ENCODE results near the gene SKAP2.

SKAP2 gene

GRCh38 chr7:26663874-26664273, 200.5 kb downstream of the SKAP2 start:
- DNase-seq (ENCODE audit: low read depth), result no peak
- H3K4me3 ChIP-seq (ENCODE audit: control insufficient read depth, low read depth, low read length), result no peak overlapping the region
- no peak for TF ChIP-seq CTCF (IDR thresholded peaks at IDR 0.05; ENCODE audit: control insufficient read depth, insufficient read depth, low read depth, low read length, missing control alignments)

- DNase-seq (ENCODE audit: low read depth), result no peak
- TF ChIP-seq CTCF (IDR thresholded peaks at IDR 0.05; ENCODE audit: control insufficient read depth, insufficient read depth, low read depth, low read length, missing control alignments), result no peak
- no peak overlapping the region for H3K4me3 ChIP-seq (ENCODE audit: control insufficient read depth, low read depth, low read length)
Observed at GRCh38 chr7:26662646-26663045, 201.7 kb downstream of the SKAP2 start.

GRCh38 chr7:26659121-26659520, 205.3 kb downstream of the SKAP2 start:
- TF ChIP-seq CTCF (IDR thresholded peaks at IDR 0.05; ENCODE audit: control insufficient read depth, insufficient read depth, low read depth, low read length, missing control alignments), result no peak
- DNase-seq (ENCODE audit: low read depth), result no peak
- no peak overlapping the region for H3K4me3 ChIP-seq (ENCODE audit: control insufficient read depth, low read depth, low read length)

- TF ChIP-seq CTCF (IDR thresholded peaks at IDR 0.05; ENCODE audit: control insufficient read depth, insufficient read depth, low read depth, low read length, missing control alignments), result no peak
- no peak for DNase-seq (ENCODE audit: low read depth)
- H3K4me3 ChIP-seq (ENCODE audit: control insufficient read depth, low read depth, low read length), result no peak overlapping the region
Observed at GRCh38 chr7:26658389-26659084, 205.9 kb downstream of the SKAP2 start.

- no peak for TF ChIP-seq CTCF (IDR thresholded peaks at IDR 0.05; ENCODE audit: control insufficient read depth, insufficient read depth, low read depth, low read length, missing control alignments)
- no peak for DNase-seq (ENCODE audit: low read depth)
- H3K4me3 ChIP-seq (ENCODE audit: control insufficient read depth, low read depth, low read length), result no peak overlapping the region
Observed at GRCh38 chr7:26657686-26658388, 206.6 kb downstream of the SKAP2 start.

- no peak for DNase-seq (ENCODE audit: low read depth)
- TF ChIP-seq CTCF (IDR thresholded peaks at IDR 0.05; ENCODE audit: control insufficient read depth, insufficient read depth, low read depth, low read length, missing control alignments), result no peak
- no peak overlapping the region for H3K4me3 ChIP-seq (ENCODE audit: control insufficient read depth, low read depth, low read length)
Observed at GRCh38 chr7:26657206-26657641, 207.2 kb downstream of the SKAP2 start.
